GM10248 (cell line): Measurements from ENCODE around the gene SERPINB7.
A peak's percentile ranks its signal among the peaks of the same experiment; 100 is the strongest.

Experiments used
- CTCF ChIA-PET: fragments of 300-600 bp; sonication (Branson Sonifier 250); formaldehyde crosslinking; extraction: SDS; loops from one replicate; lab custom pipeline; 2021; ENCODE audit warnings: antibody characterized with exemption; lab: Yijun Ruan, JAX
- POLR2A ChIA-PET: fragments of 350-650 bp; sonication (Branson Sonifier 250); formaldehyde crosslinking; extraction: SDS; loops from one replicate; lab custom pipeline; 2020; ENCODE audit warnings: antibody characterized with exemption; lab: Yijun Ruan, JAX
- DNase-seq: peaks from one replicate; pipeline ENCODE4 v3.0.0; 2012; ENCODE audit errors: extremely low spot score
- CTCF ChIP-seq: IDR thresholded peaks from 2 replicates; pipeline ENCODE4 v1.5.1; 2012; ENCODE audit warnings: mild to moderate bottlenecking, low read depth; ENCODE audit errors: extremely low read depth, missing control alignments, control extremely low read depth

Gene SERPINB7

GRCh38 chr18:63820694-63821093, 45.5 kb downstream of the SERPINB7 start:
- DNase-seq, result no peak
- CTCF ChIA-PET, result interaction anchor here (0.8 to 1.4 kb wide), 3 partner anchors 116 to 309 kb away, joined by 3 to 4 read pairs (median 3); no protein-coding TSS in a partner anchor
- no peak for TF ChIP-seq CTCF
- POLR2A ChIA-PET, result no interaction called here

DNA sequence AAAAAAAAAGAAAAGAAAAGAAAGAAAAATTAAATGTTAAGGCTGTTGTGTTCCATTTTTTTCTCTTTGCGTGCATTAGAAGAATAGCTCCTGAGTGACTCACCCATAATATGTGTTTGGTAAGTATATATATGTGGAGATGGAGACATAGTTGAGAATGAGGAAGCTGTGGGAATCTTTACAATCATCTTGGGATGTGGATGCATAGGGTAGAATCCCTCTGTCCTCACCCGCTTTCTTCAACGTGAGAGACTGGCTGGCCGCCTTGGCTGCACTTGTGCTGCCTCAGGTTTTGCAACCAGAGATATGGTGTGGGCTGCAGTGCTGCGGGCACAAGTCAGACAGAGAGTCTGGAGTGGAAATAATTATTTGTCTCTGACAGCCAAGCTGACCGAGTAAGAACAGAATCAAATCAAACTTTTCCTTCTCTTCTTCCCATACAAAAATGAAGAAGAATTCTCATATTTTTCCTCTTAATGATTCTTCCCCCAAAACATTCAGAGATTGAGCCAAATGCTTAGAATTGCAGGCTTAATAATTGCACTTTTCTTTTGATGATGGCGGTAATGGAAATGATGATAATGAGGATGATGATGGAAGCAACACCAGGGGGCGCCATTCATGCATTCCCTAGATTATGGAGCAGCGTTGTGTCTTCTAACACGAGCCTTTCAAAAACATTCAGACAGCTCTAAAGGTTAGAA, 48.5 kb downstream of the SERPINB7 start:
- peak; percentile 25 for TF ChIP-seq CTCF
- peak; percentile 14 for DNase-seq
- ChIA-PET CTCF (interaction anchor here (0.7 to 3.7 kb wide), 17 partner anchors 10 to 328 kb away, joined by 3 to 40 read pairs (median 3); no protein-coding TSS in a partner anchor), POLR2A (no interaction called here)

DNA sequence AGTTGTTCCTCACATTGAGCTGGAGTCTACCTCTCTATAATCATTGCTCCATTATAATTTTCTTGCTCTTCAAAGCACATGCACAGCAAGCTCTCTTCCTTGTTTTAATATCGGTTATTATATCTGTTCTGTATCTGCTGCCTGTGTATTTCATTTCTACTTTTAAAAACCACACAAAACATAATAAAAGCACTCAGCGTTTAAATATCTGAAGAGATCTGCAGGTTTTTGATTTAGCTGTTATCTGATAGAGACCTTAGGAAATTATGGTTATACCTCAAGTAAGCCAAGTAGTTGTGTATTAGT, 49.0 kb downstream of the SERPINB7 start:
- no peak for TF ChIP-seq CTCF
- CTCF ChIA-PET, result interaction anchor here (0.7 to 3.7 kb wide), 14 partner anchors 10 to 329 kb away, joined by 3 to 40 read pairs (median 3); no protein-coding TSS in a partner anchor
- no peak for DNase-seq
- POLR2A ChIA-PET, result no interaction called here

GRCh38 chr18:63828120-63828519, 52.9 kb downstream of the SERPINB7 start:
- POLR2A ChIA-PET, result no interaction called here
- TF ChIP-seq CTCF, result no peak
- DNase-seq, result no peak
- CTCF ChIA-PET, result interaction anchor here (1.0 to 6.3 kb wide), 4 partner anchors 9 to 108 kb away, joined by 3 to 49 read pairs (median 5); no protein-coding TSS in a partner anchor

- no peak for TF ChIP-seq CTCF
- no peak for DNase-seq
- POLR2A ChIA-PET, result no interaction called here
- CTCF ChIA-PET, result interaction anchor here (1.8 to 6.3 kb wide), 3 partner anchors 10 to 108 kb away, joined by 4 to 49 read pairs (median 6); no protein-coding TSS in a partner anchor
These were observed 53.4 kb downstream of the SERPINB7 start for GRCh38 chr18:63828656-63829055.

DNA sequence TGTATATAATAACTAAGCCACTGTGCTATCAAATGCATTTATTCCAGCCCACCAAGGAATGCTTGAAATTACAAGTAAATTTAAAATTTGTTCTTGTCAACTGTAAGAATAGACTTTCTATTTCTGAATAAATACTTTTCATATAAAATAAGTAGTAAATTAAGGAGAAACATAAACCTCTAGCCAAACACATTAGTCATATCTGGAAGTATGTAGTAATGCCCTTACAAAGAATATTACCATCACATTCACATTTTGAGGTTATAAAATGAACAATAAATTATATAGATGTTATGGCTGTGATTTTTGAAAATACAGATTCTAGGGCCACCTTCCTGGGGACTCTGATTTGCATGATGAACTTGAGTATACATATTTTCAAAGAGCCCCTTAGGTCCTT, 54.7 kb downstream of the SERPINB7 start:
- ChIA-PET CTCF (interaction anchor here (1.5 to 6.3 kb wide), 6 partner anchors 10 to 311 kb away, joined by 3 to 49 read pairs (median 8); no protein-coding TSS in a partner anchor), POLR2A (no interaction called here)
- no peak for TF ChIP-seq CTCF
- DNase-seq, result no peak
